Esophagus muscularis mucosa (tissue), 3 donors: ENCODE measurements around the gene ORM2.

ENCODE experiments used
- POLR2A ChIP-seq: fragments of 450-650 bp; IDR thresholded peaks from one replicate; pipeline ENCODE4 v1.6.1; 2017; ENCODE audit warnings: antibody characterized with exemption, moderate library complexity, mild to moderate bottlenecking, low read depth
- TF ChIP-seq, protein P1 (sequence below), 3 experiments: fragments of 200-600 bp in 2 of 3; fragments of 450-650 bp in 1 of 3; sonication (generic) in 2 of 3; IDR thresholded peaks; one replicate each; pipeline ENCODE4 v1.5.1; 2017 to 2019; ENCODE audit warnings: antibody characterized with exemption in 3 of 3, mild to moderate bottlenecking in 2 of 3, moderate library complexity in 1 of 3

DNA sequence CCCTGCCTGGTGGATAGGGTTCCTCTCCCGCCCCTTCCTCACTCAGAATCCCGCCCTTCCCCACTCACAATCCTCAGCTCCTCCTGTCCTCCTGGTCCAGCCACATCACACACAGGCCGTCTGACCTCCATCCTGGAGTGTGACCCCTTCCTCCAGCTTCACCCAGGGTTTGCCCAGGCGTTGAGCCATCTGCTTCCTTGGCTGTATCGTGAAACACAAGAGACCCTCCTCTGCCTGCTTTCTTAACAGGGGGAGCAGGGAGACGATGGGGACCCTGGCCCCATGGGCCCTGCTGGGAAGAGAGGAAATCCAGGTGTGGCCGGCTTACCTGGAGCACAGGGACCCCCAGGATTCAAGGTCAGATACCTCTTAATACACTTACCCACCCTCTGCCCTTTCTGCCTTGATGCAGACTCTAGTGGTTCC is 39.1 kb upstream of the ORM2 start:
- TF ChIP-seq POLR2A, result no peak
- TF ChIP-seq, protein P1, sequence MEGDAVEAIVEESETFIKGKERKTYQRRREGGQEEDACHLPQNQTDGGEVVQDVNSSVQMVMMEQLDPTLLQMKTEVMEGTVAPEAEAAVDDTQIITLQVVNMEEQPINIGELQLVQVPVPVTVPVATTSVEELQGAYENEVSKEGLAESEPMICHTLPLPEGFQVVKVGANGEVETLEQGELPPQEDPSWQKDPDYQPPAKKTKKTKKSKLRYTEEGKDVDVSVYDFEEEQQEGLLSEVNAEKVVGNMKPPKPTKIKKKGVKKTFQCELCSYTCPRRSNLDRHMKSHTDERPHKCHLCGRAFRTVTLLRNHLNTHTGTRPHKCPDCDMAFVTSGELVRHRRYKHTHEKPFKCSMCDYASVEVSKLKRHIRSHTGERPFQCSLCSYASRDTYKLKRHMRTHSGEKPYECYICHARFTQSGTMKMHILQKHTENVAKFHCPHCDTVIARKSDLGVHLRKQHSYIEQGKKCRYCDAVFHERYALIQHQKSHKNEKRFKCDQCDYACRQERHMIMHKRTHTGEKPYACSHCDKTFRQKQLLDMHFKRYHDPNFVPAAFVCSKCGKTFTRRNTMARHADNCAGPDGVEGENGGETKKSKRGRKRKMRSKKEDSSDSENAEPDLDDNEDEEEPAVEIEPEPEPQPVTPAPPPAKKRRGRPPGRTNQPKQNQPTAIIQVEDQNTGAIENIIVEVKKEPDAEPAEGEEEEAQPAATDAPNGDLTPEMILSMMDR (IDR thresholded peaks at IDR 0.05), result no peak
